Omental fat pad (tissue), 4 donors: Measurements from ENCODE around the gene MUC13. TPM values are rescaled to one million over a fixed set of nuclear protein-coding genes. Genes with fewer than 3 reads are reported as not detected.

Source experiments
- ATAC-seq: fragments of 150-250 bp; one replicate; pipeline ENCODE4 v1.9.1; 2016; ENCODE audit warnings: mild to moderate bottlenecking, moderate library complexity; ENCODE audit not compliant: low FRiP score
- DNase-seq: peaks from one replicate; pipeline ENCODE4 v3.0.0-alpha.2; 2019; ENCODE audit warnings: low spot score
- total RNA-seq, 4 donors: library from RNA; depleted of rRNA; stranded (reverse); fragments of >200 nt; gene quantifications; one replicate each; pipeline ENCODE4 v1.1.0, GENCODE V29; 2016
- TF ChIP-seq, protein P1 (sequence below), 3 donors: fragments of 450-650 bp; IDR thresholded peaks; one replicate each; pipeline ENCODE4 v1.5.1; 2016 to 2017; ENCODE audit warnings: antibody characterized with exemption in 3 of 3, mild to moderate bottlenecking in 3 of 3, moderate library complexity in 2 of 3

MUC13 gene
- total RNA-seq, 4 donors from 2014 or later = not detected

- DNase-seq (no peak), ATAC-seq (no peak)
- TF ChIP-seq, protein P1, sequence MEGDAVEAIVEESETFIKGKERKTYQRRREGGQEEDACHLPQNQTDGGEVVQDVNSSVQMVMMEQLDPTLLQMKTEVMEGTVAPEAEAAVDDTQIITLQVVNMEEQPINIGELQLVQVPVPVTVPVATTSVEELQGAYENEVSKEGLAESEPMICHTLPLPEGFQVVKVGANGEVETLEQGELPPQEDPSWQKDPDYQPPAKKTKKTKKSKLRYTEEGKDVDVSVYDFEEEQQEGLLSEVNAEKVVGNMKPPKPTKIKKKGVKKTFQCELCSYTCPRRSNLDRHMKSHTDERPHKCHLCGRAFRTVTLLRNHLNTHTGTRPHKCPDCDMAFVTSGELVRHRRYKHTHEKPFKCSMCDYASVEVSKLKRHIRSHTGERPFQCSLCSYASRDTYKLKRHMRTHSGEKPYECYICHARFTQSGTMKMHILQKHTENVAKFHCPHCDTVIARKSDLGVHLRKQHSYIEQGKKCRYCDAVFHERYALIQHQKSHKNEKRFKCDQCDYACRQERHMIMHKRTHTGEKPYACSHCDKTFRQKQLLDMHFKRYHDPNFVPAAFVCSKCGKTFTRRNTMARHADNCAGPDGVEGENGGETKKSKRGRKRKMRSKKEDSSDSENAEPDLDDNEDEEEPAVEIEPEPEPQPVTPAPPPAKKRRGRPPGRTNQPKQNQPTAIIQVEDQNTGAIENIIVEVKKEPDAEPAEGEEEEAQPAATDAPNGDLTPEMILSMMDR (IDR thresholded peaks at IDR 0.05) = no peak
Observed at GRCh38 chr3:124904835-124905492, 29.6 kb downstream of the MUC13 start.

- TF ChIP-seq, protein P1 (IDR thresholded peaks at IDR 0.05) = no peak
- ATAC-seq = no peak
- no peak for DNase-seq
Observed at GRCh38 chr3:124903896-124904834, 30.4 kb downstream of the MUC13 start.

- TF ChIP-seq, protein P1 (IDR thresholded peaks at IDR 0.05) = no peak
- ATAC-seq = no peak
- DNase-seq = no peak
Observed at GRCh38 chr3:124896824-124897526, 37.6 kb downstream of the MUC13 start.

GRCh38 chr3:124895756-124896155, 38.8 kb downstream of the MUC13 start:
- ATAC-seq (no peak), DNase-seq (no peak)
- TF ChIP-seq, protein P1 (IDR thresholded peaks at IDR 0.05) = no peak

GRCh38 chr3:124893526-124893925, 41.0 kb downstream of the MUC13 start:
- TF ChIP-seq, protein P1 (IDR thresholded peaks at IDR 0.05) = no peak
- DNase-seq = no peak
- no peak for ATAC-seq

GRCh38 chr3:124890573-124891190, 43.9 kb downstream of the MUC13 start:
- DNase-seq = no peak
- TF ChIP-seq, protein P1 (IDR thresholded peaks at IDR 0.05) = no peak
- ATAC-seq = no peak
